Measurements from ENCODE around the gene TWF2. TPM values are rescaled to one million over a fixed set of nuclear protein-coding genes. Genes with fewer than 3 reads are reported as not detected.

The TWF2 gene
- total RNA-seq, 1 donor from 2014 or later: 65.2 TPM

GRCh38 chr3:52211268-52211891, 27.6 kb downstream of the TWF2 start:
- Mint-ChIP-seq H3K27ac (ENCODE audit: unreplicated experiment) (no peak overlapping the region), H3K4me3 (ENCODE audit: unreplicated experiment) (no peak overlapping the region), H3K4me1 (ENCODE audit: low read depth) (peaks cover under 1% of the 10 kb centered on the region), H3K36me3 (ENCODE audit: low read depth) (peaks cover 64% of the 10 kb centered on the region), H3K9me3 (ENCODE audit: low read depth) (no peaks in the 10 kb centered on the region), H3K27me3 (ENCODE audit: low read depth) (no peaks in the 10 kb centered on the region)
- no peak for TF ChIP-seq CTCF (IDR thresholded peaks at IDR 0.05)
- no peak for DNase-seq (ENCODE audit: low spot score)

- Mint-ChIP-seq H3K27ac (ENCODE audit: unreplicated experiment) (no peak overlapping the region), H3K4me1 (ENCODE audit: low read depth) (no peaks in the 10 kb centered on the region), H3K36me3 (ENCODE audit: low read depth) (peaks cover 68% of the 10 kb centered on the region), H3K27me3 (ENCODE audit: low read depth) (no peaks in the 10 kb centered on the region), H3K4me3 (ENCODE audit: unreplicated experiment) (no peak overlapping the region), H3K9me3 (ENCODE audit: low read depth) (no peaks in the 10 kb centered on the region)
- DNase-seq (ENCODE audit: low spot score): no peak
- TF ChIP-seq CTCF (IDR thresholded peaks at IDR 0.05): no peak
Observed at GRCh38 chr3:52210550-52211046, 28.4 kb downstream of the TWF2 start.

GRCh38 chr3:52210037-52210436, 28.9 kb downstream of the TWF2 start:
- no peak for DNase-seq (ENCODE audit: low spot score)
- Mint-ChIP-seq H3K9me3 (ENCODE audit: low read depth) (no peaks in the 10 kb centered on the region), H3K27me3 (ENCODE audit: low read depth) (no peaks in the 10 kb centered on the region), H3K36me3 (ENCODE audit: low read depth) (peaks cover 65% of the 10 kb centered on the region), H3K4me3 (ENCODE audit: unreplicated experiment) (no peak overlapping the region), H3K4me1 (ENCODE audit: low read depth) (no peaks in the 10 kb centered on the region), H3K27ac (ENCODE audit: unreplicated experiment) (no peak overlapping the region)
- TF ChIP-seq CTCF (IDR thresholded peaks at IDR 0.05): no peak

GRCh38 chr3:52208556-52208955, 30.4 kb downstream of the TWF2 start:
- Mint-ChIP-seq H3K27me3 (ENCODE audit: low read depth) (no peaks in the 10 kb centered on the region), H3K36me3 (ENCODE audit: low read depth) (peaks cover 66% of the 10 kb centered on the region), H3K4me3 (ENCODE audit: unreplicated experiment) (no peak overlapping the region), H3K9me3 (ENCODE audit: low read depth) (no peaks in the 10 kb centered on the region), H3K4me1 (ENCODE audit: low read depth) (no peaks in the 10 kb centered on the region), H3K27ac (ENCODE audit: unreplicated experiment) (no peak overlapping the region)
- DNase-seq (ENCODE audit: low spot score): no peak
- TF ChIP-seq CTCF (IDR thresholded peaks at IDR 0.05): no peak

GRCh38 chr3:52205727-52206372, 33.1 kb downstream of the TWF2 start:
- H3K36me3 Mint-ChIP-seq (ENCODE audit: low read depth): peaks cover 63% of the 10 kb centered on the region
- H3K27me3 Mint-ChIP-seq (ENCODE audit: low read depth): no peaks in the 10 kb centered on the region
- no peak for TF ChIP-seq CTCF (IDR thresholded peaks at IDR 0.05)
- no peak overlapping the region for H3K4me3 Mint-ChIP-seq (ENCODE audit: unreplicated experiment)
- peaks cover 10% of the 10 kb centered on the region for H3K4me1 Mint-ChIP-seq (ENCODE audit: low read depth)
- no peaks in the 10 kb centered on the region for H3K9me3 Mint-ChIP-seq (ENCODE audit: low read depth)
- H3K27ac Mint-ChIP-seq (ENCODE audit: unreplicated experiment): no peak overlapping the region
- DNase-seq (ENCODE audit: low spot score): no peak
